ENCODE measurements around the gene GALNT10.

DNA sequence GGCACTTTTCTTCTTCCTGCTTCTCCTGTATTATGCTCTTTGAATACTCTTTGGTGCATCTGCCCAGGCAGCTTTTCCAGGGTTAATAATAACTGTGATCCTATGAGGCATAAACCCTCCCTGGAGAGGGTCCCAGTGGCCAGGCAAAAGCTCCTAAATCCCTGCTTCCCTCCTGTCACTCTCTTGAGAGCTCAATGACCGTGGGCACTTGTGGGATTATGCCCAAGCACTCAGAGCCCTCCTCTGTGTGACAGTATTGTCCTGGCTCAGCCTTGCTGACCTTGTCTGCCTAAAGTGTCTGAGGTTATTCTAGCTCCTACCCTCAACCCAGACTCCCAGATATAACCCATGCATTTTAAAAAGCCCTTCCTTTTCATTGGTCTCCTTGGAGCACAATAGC lies 51.9 kb downstream of the GALNT10 start:
- TF ChIP-seq CTCF (IDR thresholded peaks at IDR 0.05 in 2 of 3, conservative IDR thresholded peaks at IDR 0.05 in 1 of 3; ENCODE audit: borderline replicate concordance in 1 of 3, insufficient read depth in 1 of 3, low read depth in 2 of 3, low read length in 2 of 3) (no peak), SRF (IDR thresholded peaks at IDR 0.05; ENCODE audit: low read depth) (no peak), CEBPB (IDR thresholded peaks at IDR 0.05; ENCODE audit: low read depth) (no peak), MAX (IDR thresholded peaks at IDR 0.05) (no peak), JUND (IDR thresholded peaks at IDR 0.05) (no peak), YY1 (IDR thresholded peaks at IDR 0.05; ENCODE audit: extremely low read depth, insufficient replicate concordance, low read depth, low read length) (no peak), REST (IDR thresholded peaks at IDR 0.05; ENCODE audit: low read depth) (no peak), POLR2A (IDR thresholded peaks at IDR 0.05; ENCODE audit: borderline replicate concordance, extremely low read depth, insufficient read depth, insufficient read length) (no peak), ZFX (IDR thresholded peaks at IDR 0.05) (no peak), EZH2 (IDR thresholded peaks at IDR 0.05) (no peak), POLR2AphosphoS5 (IDR thresholded peaks at IDR 0.05; ENCODE audit: low read depth, low read length) (no peak), ELF1 (IDR thresholded peaks at IDR 0.05; ENCODE audit: borderline replicate concordance, low read depth) (no peak), EZH2phosphoT487 (IDR thresholded peaks at IDR 0.05; ENCODE audit: borderline replicate concordance) (no peak)

All from HCT116 (cell line).